HG03108 (cell line): ENCODE data around the gene IMMP1L.

ENCODE experiments used
- ATAC-seq: cut with Tn5 transposase; IDR thresholded peaks from one replicate; pipeline ENCODE4 v1.9.1; 2021; ENCODE audit warnings: moderate library complexity; ENCODE audit not compliant: unreplicated experiment

Gene IMMP1L

GRCh38 chr11:31477528-31478222 lies 31.7 kb downstream of the IMMP1L start:
- ATAC-seq = no peak

GRCh38 chr11:31474083-31474482 lies 35.3 kb downstream of the IMMP1L start:
- no peak for ATAC-seq

- ATAC-seq = no peak
Measured at GRCh38 chr11:31464436-31464835, 45.0 kb downstream of the IMMP1L start.

- no peak for ATAC-seq
Measured at GRCh38 chr11:31455177-31455576, 54.2 kb downstream of the IMMP1L start.

GRCh38 chr11:31450841-31451240 lies 58.6 kb downstream of the IMMP1L start:
- ATAC-seq = no peak

GRCh38 chr11:31449040-31449439 lies 60.4 kb downstream of the IMMP1L start:
- no peak for ATAC-seq

GRCh38 chr11:31445621-31446020 lies 63.8 kb downstream of the IMMP1L start:
- no peak for ATAC-seq

GRCh38 chr11:31443802-31444201 lies 65.6 kb downstream of the IMMP1L start:
- ATAC-seq = no peak

- ATAC-seq = no peak
Measured at GRCh38 chr11:31442086-31442485, 67.3 kb downstream of the IMMP1L start.

GRCh38 chr11:31441296-31441695 lies 68.1 kb downstream of the IMMP1L start:
- no peak for ATAC-seq

GRCh38 chr11:31437742-31438435 lies 71.5 kb downstream of the IMMP1L start:
- no peak for ATAC-seq

GRCh38 chr11:31433851-31434250 lies 75.6 kb downstream of the IMMP1L start:
- no peak for ATAC-seq

GRCh38 chr11:31424652-31425051 lies 84.8 kb downstream of the IMMP1L start:
- ATAC-seq = no peak

GRCh38 chr11:31422703-31423102 lies 86.7 kb downstream of the IMMP1L start:
- ATAC-seq = no peak

GRCh38 chr11:31421820-31422219 lies 87.6 kb downstream of the IMMP1L start:
- ATAC-seq = no peak

GRCh38 chr11:31419669-31420068 lies 89.8 kb downstream of the IMMP1L start:
- no peak for ATAC-seq

GRCh38 chr11:31419138-31419537 lies 90.3 kb downstream of the IMMP1L start:
- ATAC-seq = no peak

GRCh38 chr11:31417816-31418215 lies 91.6 kb downstream of the IMMP1L start:
- no peak for ATAC-seq

- ATAC-seq = no peak
Measured at GRCh38 chr11:31417357-31417756, 92.1 kb downstream of the IMMP1L start.

- no peak for ATAC-seq
Measured at GRCh38 chr11:31415435-31415834, 94.0 kb downstream of the IMMP1L start.

- ATAC-seq = no peak
Measured at GRCh38 chr11:31414338-31414737, 95.1 kb downstream of the IMMP1L start.

GRCh38 chr11:31412946-31413345 lies 96.5 kb downstream of the IMMP1L start:
- ATAC-seq = no peak

GRCh38 chr11:31408201-31408600 lies 101.2 kb downstream of the IMMP1L start:
- no peak for ATAC-seq
